CD4-positive, alpha-beta T cell (primary cell): ENCODE measurements around the gene CEP43. TPM values are rescaled to one million over a fixed set of nuclear protein-coding genes. Genes with fewer than 3 reads are reported as not detected.
A peak's percentile ranks its signal among the peaks of the same experiment; 100 is the strongest.
"Not testable (repeated sequence)": the region's sequence is repeated elsewhere in the genome, so short reads cannot be mapped to it uniquely, and the experiment has no call there.

Experiments
- ATAC-seq: fragments of 200-7000 bp; cut with Tn5 transposase; one replicate; pipeline ENCODE4 v1.10.0; 2022; ENCODE audit warnings: mild to moderate bottlenecking; ENCODE audit not compliant: poor library complexity
- CTCF ChIA-PET: fragments of 350-600 bp; sonication (Branson Sonifier 250); formaldehyde crosslinking; loops from one replicate; lab custom pipeline; 2021; ENCODE audit warnings: antibody characterized with exemption, inconsistent platforms; lab: Charles Lee
- POLR2A ChIA-PET: fragments of 350-600 bp; sonication (Branson Sonifier 250); formaldehyde crosslinking; loops from one replicate; lab custom pipeline; 2021; ENCODE audit warnings: antibody characterized with exemption, inconsistent platforms; lab: Charles Lee
- DNase-seq, 14 experiments: peaks; one replicate each; pipeline ENCODE4 v3.0.0-alpha.2; 2013 to 2020; ENCODE audit warnings: mixed read lengths in 2 of 14
- H3K27ac ChIP-seq, 2 donors: one replicate each; pipeline versions ENCODE4 v1.5.1 to v1.7.0; 2013; ENCODE audit warnings: low read length in 2 of 2, low read depth in 1 of 2, mild to moderate bottlenecking in 1 of 2
- H3K27me3 ChIP-seq, 2 experiments: 1 replicate in 1 of 2; 2 replicates in 1 of 2; pipeline versions ENCODE4 v1.6.1 to v1.7.0; 2013; ENCODE audit warnings: low read length in 2 of 2, control low read depth in 1 of 2, mild to moderate bottlenecking in 1 of 2, moderate library complexity in 1 of 2; ENCODE audit not compliant: insufficient read depth in 2 of 2, control insufficient read depth in 1 of 2
- H3K36me3 ChIP-seq: one replicate; pipeline ENCODE4 v1.6.1; 2013; ENCODE audit warnings: low read length, control low read depth; ENCODE audit not compliant: insufficient read depth
- H3K4me1 ChIP-seq: one replicate; pipeline ENCODE4 v1.6.1; 2013; ENCODE audit warnings: low read length, control low read depth; ENCODE audit not compliant: insufficient read depth
- H3K4me3 ChIP-seq: one replicate; pipeline ENCODE4 v1.5.1; 2013; ENCODE audit warnings: mild to moderate bottlenecking, low read length, moderate library complexity
- H3K9me3 ChIP-seq, 2 experiments: 1 replicate in 1 of 2; 2 replicates in 1 of 2; pipeline versions ENCODE4 v1.6.1 to v1.7.0; 2013; ENCODE audit warnings: low read length in 2 of 2, mild to moderate bottlenecking in 2 of 2, control low read depth in 1 of 2, moderate library complexity in 1 of 2; ENCODE audit not compliant: control insufficient read depth in 1 of 2, insufficient read depth in 1 of 2
- H3K27ac Mint-ChIP-seq: one replicate; pipeline ENCODE4 v1.8.0; 2020; ENCODE audit warnings: mixed read lengths
- H3K27me3 Mint-ChIP-seq: one replicate; pipeline ENCODE4 v1.8.0; 2021; ENCODE audit warnings: mixed read lengths
- H3K36me3 Mint-ChIP-seq: one replicate; pipeline ENCODE4 v1.8.0; 2021; ENCODE audit warnings: low read depth, mixed read lengths
- H3K4me1 Mint-ChIP-seq: one replicate; pipeline ENCODE4 v1.8.0; 2021; ENCODE audit warnings: low read depth, mixed read lengths
- H3K4me3 Mint-ChIP-seq: one replicate; pipeline ENCODE4 v1.8.0; 2020; ENCODE audit warnings: mild to moderate bottlenecking, mixed read lengths
- H3K9me3 Mint-ChIP-seq: one replicate; pipeline ENCODE4 v1.8.0; 2020; ENCODE audit warnings: mixed read lengths
- CTCF ChIP-seq: fragments of 200-600 bp; IDR thresholded peaks from one replicate; pipeline ENCODE4 v1.8.0; 2022; ENCODE audit warnings: antibody characterized with exemption, mild to moderate bottlenecking
- intact Hi-C, 2 experiments: fragments of 100-400 bp; cut with DNase I in 1 of 2; cut with micrococcal nuclease in 1 of 2; formaldehyde crosslinking; loops; one replicate each; pipeline versions ENCODE4 v1.15.1 to v1.9.0; 2023 to 2025; cut with DNase I, micrococcal nuclease
- total RNA-seq, 174 experiments: library from RNA in 2 of 174; stranded (reverse) in 2 of 174; gene quantifications; one replicate each; pipeline ENCODE4 v1.2.3 and lab custom pipeline; 2021 to 2026

CEP43 gene
- total RNA-seq, 2 experiments from 2014 or later = 12.5 to 13.5 TPM

DNA sequence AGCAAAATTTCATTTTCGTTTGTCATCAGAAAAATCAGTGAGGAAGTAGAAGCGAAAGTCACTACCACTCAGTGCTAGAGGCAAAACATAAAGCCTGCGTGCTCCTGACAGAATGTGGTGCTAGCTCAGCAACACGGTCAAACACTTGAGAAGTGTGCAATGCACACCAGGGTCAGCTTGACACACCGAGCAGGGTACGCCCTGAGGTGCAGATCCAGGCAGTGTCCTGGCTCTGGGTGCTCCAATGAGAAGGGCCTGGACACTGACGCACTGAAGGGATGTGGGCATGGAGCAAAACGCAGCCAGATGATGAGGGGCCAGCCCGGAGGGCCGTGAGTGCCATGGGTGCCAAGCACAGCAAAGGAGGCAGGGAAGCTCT lies 48.8 kb upstream of the CEP43 start:
- Histone ChIP-seq H3K9me3 (no peaks in the 10 kb centered on the region), H3K4me3 (peak overlapping the region; percentile 34), H3K27ac (peak overlapping the region; percentile 79 to 88), H3K27me3 (no peaks in the 10 kb centered on the region), H3K36me3 (peaks cover 46% of the 10 kb centered on the region), H3K4me1 (peaks cover 86% of the 10 kb centered on the region)
- peak overlapping the region; percentile 93 for H3K27ac Mint-ChIP-seq
- no peaks in the 10 kb centered on the region for H3K9me3 Mint-ChIP-seq
- ATAC-seq (peak; percentile 14), DNase-seq (peak in 4 of 14 experiments; percentile 39 to 72 (median 61))
- H3K36me3 Mint-ChIP-seq = peaks cover 83% of the 10 kb centered on the region
- POLR2A ChIA-PET = interaction anchor here (0.6 to 2.5 kb wide), 8 partner anchors 10 to 97 kb away, joined by 3 to 19 read pairs (median 6); partner anchors contain the start of gene CEP43
- no peak for TF ChIP-seq CTCF
- CTCF ChIA-PET = interaction anchor here (1.3 to 10.0 kb wide), 6 partner anchors 8 to 163 kb away, joined by 4 to 50 read pairs (median 6); no protein-coding TSS in a partner anchor
- H3K4me3 Mint-ChIP-seq = peak overlapping the region; percentile 72
- no peaks in the 10 kb centered on the region for H3K27me3 Mint-ChIP-seq
- peaks cover 63% of the 10 kb centered on the region for H3K4me1 Mint-ChIP-seq
- intact Hi-C loops = loop anchor here (2.0 to 10.0 kb wide), 4 partner anchors 37 to 874 kb away; partner anchors contain the start of gene AFDN (in 1 of the 2)

DNA sequence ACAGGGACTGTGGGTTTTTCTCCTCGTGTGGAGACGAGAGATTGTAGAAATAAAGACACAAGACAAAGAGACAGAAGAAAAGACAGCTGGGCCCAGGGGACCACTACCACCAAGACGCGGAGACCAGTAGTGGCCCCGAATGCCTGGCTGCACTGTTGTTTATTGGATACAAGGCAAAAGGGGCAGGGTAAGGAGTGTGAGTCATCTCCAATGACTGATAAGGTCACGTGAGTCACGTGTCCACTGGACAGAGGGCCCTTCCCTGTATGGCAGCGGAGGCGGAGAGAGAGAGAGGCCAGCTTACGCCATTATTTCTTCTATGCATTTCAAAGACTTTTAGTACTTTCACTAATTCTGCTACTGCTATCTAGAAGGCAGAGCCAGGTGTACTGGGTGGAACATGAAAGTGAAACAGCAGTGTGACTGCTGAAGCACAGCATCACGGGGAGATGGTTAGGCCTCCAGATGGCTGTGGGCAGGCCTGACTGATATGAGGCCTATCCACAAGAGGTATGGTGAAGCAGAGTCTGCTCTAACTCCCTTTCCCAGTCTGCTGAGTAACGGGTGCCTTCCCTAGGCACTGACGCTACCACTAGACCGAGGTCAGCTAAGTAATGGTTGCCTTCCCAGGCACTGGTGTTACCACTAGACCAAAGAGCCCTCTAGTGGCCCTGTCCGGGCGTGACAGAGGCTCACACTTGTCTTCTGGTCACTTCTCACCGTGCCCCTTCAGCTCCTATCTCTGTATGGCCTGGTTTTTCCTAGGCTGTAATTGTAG lies 48.1 kb upstream of the CEP43 start:
- Mint-ChIP-seq H3K27ac (peak overlapping the region; percentile 93), H3K4me3 (peak overlapping the region; percentile 72), H3K4me1 (peaks cover 65% of the 10 kb centered on the region), H3K36me3 (peaks cover 80% of the 10 kb centered on the region)
- not testable (repeated sequence) for H3K9me3 ChIP-seq, H3K27me3 ChIP-seq, H3K9me3 Mint-ChIP-seq, H3K27me3 Mint-ChIP-seq
- intact Hi-C loops = loop anchor here (2.0 to 10.0 kb wide), 4 partner anchors 36 to 874 kb away; partner anchors contain the start of gene AFDN (in 1 of the 2)
- H3K36me3 ChIP-seq = peaks cover 40% of the 10 kb centered on the region
- ATAC-seq (peak; percentile 60), DNase-seq (peak in 13 of 14 experiments; percentile 39 to 90 (median 60))
- H3K4me3 ChIP-seq = peak overlapping the region; percentile 34
- peak overlapping the region; percentile 79 to 88 for H3K27ac ChIP-seq
- CTCF ChIA-PET = interaction anchor here (0.8 to 10.0 kb wide), 10 partner anchors 8 to 191 kb away, joined by 3 to 50 read pairs (median 4); no protein-coding TSS in a partner anchor
- peaks cover 87% of the 10 kb centered on the region for H3K4me1 ChIP-seq
- POLR2A ChIA-PET = interaction anchor here (1.5 to 2.5 kb wide), 5 partner anchors 9 to 49 kb away, joined by 3 to 19 read pairs (median 11); partner anchors contain the start of gene CEP43
- TF ChIP-seq CTCF = peak; percentile 61

- ATAC-seq = no peak
- H3K4me1 Mint-ChIP-seq = peaks cover 65% of the 10 kb centered on the region
- DNase-seq = no peak
- no peak for TF ChIP-seq CTCF
- H3K9me3 Mint-ChIP-seq = no peaks in the 10 kb centered on the region
- H3K4me3 Mint-ChIP-seq = peak overlapping the region; percentile 72
- POLR2A ChIA-PET = interaction anchor here (2.5 kb wide), 2 partner anchors 15 to 37 kb away, joined by 10 to 19 read pairs; no protein-coding TSS in a partner anchor
- H3K27me3 Mint-ChIP-seq = no peaks in the 10 kb centered on the region
- Histone ChIP-seq H3K27me3 (no peaks in the 10 kb centered on the region), H3K4me1 (peaks cover 86% of the 10 kb centered on the region), H3K4me3 (no peak overlapping the region), H3K9me3 (no peaks in the 10 kb centered on the region), H3K27ac (peak overlapping the region; percentile 79 to 88), H3K36me3 (peaks cover 34% of the 10 kb centered on the region)
- peak overlapping the region; percentile 93 for H3K27ac Mint-ChIP-seq
- CTCF ChIA-PET = interaction anchor here (0.8 to 10.0 kb wide), 9 partner anchors 8 to 190 kb away, joined by 3 to 50 read pairs (median 4); no protein-coding TSS in a partner anchor
- intact Hi-C loops = loop anchor here (2.0 to 10.0 kb wide), 4 partner anchors 36 to 873 kb away; partner anchors contain the start of gene AFDN (in 1 of the 2)
- H3K36me3 Mint-ChIP-seq = peaks cover 74% of the 10 kb centered on the region
Measured at GRCh38 chr6:166951670-166952060, 47.5 kb upstream of the CEP43 start.
